HEK293 (cell line): ENCODE data around the gene DGCR2.

Experiments
- CTCF ChIP-seq: fragments of 450-650 bp; formaldehyde crosslinking; IDR thresholded peaks from 2 replicates; pipeline ENCODE4 v1.5.1; 2016; ENCODE audit warnings: missing biosample characterization, missing genetic modification characterization
- MYNN ChIP-seq: fragments of 450-650 bp; formaldehyde crosslinking; IDR thresholded peaks from 2 replicates; pipeline ENCODE4 v1.5.1; 2016; ENCODE audit warnings: missing biosample characterization, missing genetic modification characterization, borderline replicate concordance
- PRDM1 ChIP-seq: fragments of 450-650 bp; formaldehyde crosslinking; IDR thresholded peaks from 2 replicates; pipeline ENCODE4; 2016; ENCODE audit warnings: missing biosample characterization, missing genetic modification characterization
- SP3 ChIP-seq: fragments of 450-650 bp; formaldehyde crosslinking; IDR thresholded peaks from 2 replicates; pipeline ENCODE4 v1.5.1; 2016; ENCODE audit warnings: missing biosample characterization, missing genetic modification characterization
- ZEB2 ChIP-seq: fragments of 450-650 bp; formaldehyde crosslinking; IDR thresholded peaks from 2 replicates; pipeline ENCODE4 v1.5.1; 2016; ENCODE audit warnings: missing biosample characterization, missing genetic modification characterization
- ZNF274 ChIP-seq, 2 experiments: fragments of 200-500 bp in 1 of 2; fragments of 450-650 bp in 1 of 2; sonication (Bioruptor generic) in 1 of 2; formaldehyde crosslinking in 1 of 2; IDR thresholded peaks; 2 replicates each; pipeline versions ENCODE4 v1.5.1 to v1.6.1; 2014 to 2016; ENCODE audit warnings: borderline replicate concordance in 1 of 2, inconsistent platforms in 1 of 2, low read length in 1 of 2, missing biosample characterization in 1 of 2, missing genetic modification characterization in 1 of 2
- ZNF404 ChIP-seq: fragments of 450-650 bp; formaldehyde crosslinking; IDR thresholded peaks from 2 replicates; pipeline ENCODE4 v1.5.1; 2017; ENCODE audit warnings: missing biosample characterization, missing genetic modification characterization
- TF ChIP-seq, protein P1 (sequence below): fragments of 450-650 bp; formaldehyde crosslinking; IDR thresholded peaks from 2 replicates; pipeline ENCODE4 v1.5.1; 2016; ENCODE audit warnings: missing biosample characterization, missing genetic modification characterization
- TF ChIP-seq, protein P2 (sequence below): fragments of 450-650 bp; formaldehyde crosslinking; IDR thresholded peaks from 2 replicates; pipeline ENCODE4 v1.5.1; 2016; ENCODE audit warnings: missing biosample characterization, missing genetic modification characterization

DNA sequence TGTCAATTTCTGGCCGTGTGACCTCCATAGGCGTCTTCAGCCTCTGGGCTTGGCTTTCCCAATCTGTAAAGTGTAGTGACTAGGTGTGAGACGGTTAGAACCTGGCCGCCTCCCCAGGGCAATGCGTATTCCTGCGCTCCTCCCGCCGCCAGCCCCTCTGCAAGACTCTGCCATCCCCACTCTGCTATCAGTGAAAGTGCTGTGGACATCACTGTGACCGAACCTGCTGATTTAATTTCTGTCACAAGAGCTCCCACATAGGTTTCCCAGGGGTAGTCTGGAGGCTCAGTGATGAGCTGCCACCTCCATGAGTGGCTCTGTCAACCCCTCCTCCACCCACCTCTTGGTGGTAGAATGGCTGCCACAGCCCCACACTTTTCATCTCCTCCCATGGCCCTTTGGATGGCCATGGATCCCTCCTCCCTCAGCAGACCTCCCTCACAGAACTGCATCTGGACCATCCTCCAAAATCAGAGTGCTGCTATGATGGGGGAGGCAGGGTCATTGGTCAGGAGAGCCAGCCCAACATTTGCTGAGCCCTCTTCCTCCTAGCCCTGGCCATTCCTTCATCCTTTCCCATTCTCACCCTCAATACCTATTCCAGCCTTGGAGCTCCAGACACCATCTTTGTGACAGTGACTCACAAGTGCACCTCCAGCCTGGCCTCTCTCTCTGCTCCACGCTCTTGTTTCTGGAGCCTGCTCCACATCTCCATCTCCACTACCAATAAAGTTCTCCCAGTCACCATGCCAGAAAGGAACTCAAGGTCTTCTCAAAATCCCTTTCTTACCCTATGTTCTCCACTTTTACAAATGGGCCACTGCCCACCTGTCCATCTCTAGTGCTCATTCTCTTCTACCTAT, 29.3 kb upstream of the DGCR2 start:
- no peak for TF ChIP-seq ZNF404 (tag by site-specific recombination)
- no peak for TF ChIP-seq ZNF274 (IDR thresholded peaks at IDR 0.05; ENCODE audit: low read length)
- TF ChIP-seq ZNF274 (tag by site-specific recombination; IDR thresholded peaks at IDR 0.05; ENCODE audit: borderline replicate concordance) = no peak
- no peak for TF ChIP-seq CTCF
- TF ChIP-seq PRDM1 = no peak
- TF ChIP-seq ZEB2 (tag by site-specific recombination) = no peak
- TF ChIP-seq, protein P1, sequence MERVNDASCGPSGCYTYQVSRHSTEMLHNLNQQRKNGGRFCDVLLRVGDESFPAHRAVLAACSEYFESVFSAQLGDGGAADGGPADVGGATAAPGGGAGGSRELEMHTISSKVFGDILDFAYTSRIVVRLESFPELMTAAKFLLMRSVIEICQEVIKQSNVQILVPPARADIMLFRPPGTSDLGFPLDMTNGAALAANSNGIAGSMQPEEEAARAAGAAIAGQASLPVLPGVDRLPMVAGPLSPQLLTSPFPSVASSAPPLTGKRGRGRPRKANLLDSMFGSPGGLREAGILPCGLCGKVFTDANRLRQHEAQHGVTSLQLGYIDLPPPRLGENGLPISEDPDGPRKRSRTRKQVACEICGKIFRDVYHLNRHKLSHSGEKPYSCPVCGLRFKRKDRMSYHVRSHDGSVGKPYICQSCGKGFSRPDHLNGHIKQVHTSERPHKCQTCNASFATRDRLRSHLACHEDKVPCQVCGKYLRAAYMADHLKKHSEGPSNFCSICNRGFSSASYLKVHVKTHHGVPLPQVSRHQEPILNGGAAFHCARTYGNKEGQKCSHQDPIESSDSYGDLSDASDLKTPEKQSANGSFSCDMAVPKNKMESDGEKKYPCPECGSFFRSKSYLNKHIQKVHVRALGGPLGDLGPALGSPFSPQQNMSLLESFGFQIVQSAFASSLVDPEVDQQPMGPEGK (tag by site-specific recombination) = no peak
- TF ChIP-seq SP3 (tag by site-specific recombination) = no peak
- TF ChIP-seq, protein P2, sequence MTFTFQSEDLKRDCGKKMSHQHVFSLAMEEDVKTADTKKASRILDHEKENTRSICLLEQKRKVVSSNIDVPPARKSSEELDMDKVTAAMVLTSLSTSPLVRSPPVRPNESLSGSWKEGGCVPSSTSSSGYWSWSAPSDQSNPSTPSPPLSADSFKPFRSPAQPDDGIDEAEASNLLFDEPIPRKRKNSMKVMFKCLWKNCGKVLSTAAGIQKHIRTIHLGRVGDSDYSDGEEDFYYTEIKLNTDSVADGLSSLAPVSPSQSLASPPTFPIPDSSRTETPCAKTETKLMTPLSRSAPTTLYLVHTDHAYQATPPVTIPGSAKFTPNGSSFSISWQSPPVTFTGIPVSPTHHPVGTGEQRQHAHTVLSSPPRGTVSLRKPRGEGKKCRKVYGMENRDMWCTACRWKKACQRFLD (tag by site-specific recombination) = no peak
- no peak for TF ChIP-seq MYNN
